Activated CD4-positive, alpha-beta T cell treated with anti-CD3 and anti-CD28 coated beads for 1 hour (primary cell): ENCODE results near the gene PLOD2.

Experiments used
- DNase-seq: peaks from one replicate; pipeline ENCODE4 v3.0.0-alpha.2; 2020

PLOD2 gene

DNA sequence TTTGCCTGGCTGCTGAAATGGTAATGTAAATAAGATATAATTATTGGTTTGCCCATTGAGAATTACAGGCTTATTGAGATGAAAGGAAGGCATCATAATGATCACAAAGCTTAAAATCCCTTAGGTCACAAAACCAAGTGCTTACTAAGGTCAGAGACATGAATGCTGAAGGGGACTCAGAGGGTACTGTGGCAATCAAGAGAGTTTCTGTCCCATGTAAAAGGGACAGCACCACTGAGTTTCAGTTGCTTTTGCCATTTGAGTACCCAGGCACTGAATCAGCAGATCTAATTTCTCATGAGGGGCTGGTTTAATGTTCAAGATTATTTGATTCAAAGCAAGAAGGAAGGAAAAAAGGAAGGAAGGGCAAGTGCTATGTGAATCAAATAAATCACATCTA lies 127.0 kb downstream of the PLOD2 start:
- DNase-seq = no peak

- DNase-seq = no peak
Measured at GRCh38 chr3:146026547-146026946, 134.4 kb downstream of the PLOD2 start.

- no peak for DNase-seq
Measured at GRCh38 chr3:146024260-146024659, 136.7 kb downstream of the PLOD2 start.

- DNase-seq = no peak
Measured at GRCh38 chr3:146020969-146021368, 140.0 kb downstream of the PLOD2 start.

DNA sequence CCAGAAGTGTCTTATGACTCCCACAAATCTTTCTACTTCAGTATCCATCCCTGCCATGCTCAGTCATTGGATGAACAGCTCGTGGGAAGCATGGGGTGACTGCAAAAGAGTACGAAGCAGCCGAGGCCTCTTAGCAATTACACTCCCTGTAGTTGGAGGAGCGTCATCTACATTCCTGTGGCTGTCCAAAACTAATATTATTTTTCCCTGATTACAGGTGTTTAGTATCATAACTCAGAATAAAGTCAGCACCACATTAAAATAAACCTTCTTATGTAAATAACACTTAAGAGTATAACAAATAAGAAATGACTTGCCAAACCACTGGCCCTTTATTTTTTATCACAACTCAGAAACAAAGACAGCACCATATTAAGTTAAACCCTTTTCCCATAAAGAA lies 141.5 kb downstream of the PLOD2 start:
- DNase-seq = no peak
